Stimulated activated CD4-positive, alpha-beta T cell treated with anti-CD3 and anti-CD28 coated beads, Interleukin-1b, Interleukin-23, amount 100 ng/mL, for 24 hours (primary cell): ENCODE measurements around the gene WDR18.

Experiments
- DNase-seq, 4 experiments: peaks; one replicate each; pipeline ENCODE4 v3.0.0-alpha.2; 2020; ENCODE audit warnings: low read depth in 4 of 4, low spot score in 1 of 4

WDR18 gene

DNA sequence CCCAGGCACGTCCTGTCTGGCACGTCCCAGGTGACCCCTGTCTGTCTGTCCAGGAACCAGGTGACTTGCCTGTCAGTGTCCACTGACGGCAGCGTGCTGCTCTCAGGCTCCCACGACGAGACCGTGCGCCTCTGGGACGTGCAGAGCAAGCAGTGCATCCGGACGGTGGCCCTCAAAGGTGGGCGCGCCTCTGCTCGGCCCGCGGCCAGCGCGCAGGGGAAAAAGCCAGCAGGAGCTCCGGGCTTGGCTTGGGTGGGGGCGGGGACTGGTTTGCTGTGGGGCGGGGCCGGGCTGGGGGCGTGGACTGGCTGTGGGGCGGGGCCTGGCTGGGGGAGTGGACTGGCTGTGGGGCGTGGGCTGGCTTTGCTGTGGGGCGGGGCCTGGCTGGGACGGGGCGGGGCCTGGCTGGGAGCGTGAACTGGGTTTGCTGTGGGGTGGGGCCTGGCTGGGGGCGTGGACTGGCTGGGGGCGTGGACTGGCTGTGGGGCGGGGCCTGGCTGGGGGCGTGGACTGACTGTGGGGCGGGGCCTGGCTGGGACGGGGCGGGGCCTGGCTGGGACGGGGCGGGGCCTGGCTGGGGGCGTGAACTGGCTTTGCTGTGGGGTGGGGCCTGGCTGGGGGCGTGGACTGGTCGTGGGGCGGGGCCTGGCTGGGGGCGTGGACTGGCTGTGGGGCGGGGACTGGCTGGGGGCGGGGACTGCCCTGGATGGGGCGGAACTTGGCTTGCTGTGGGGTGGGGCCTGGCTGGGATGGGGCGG is 7.2 kb downstream of the WDR18 start:
- DNase-seq: peak in 3 of 4 experiments; percentile 44 to 59 (median 58)

DNA sequence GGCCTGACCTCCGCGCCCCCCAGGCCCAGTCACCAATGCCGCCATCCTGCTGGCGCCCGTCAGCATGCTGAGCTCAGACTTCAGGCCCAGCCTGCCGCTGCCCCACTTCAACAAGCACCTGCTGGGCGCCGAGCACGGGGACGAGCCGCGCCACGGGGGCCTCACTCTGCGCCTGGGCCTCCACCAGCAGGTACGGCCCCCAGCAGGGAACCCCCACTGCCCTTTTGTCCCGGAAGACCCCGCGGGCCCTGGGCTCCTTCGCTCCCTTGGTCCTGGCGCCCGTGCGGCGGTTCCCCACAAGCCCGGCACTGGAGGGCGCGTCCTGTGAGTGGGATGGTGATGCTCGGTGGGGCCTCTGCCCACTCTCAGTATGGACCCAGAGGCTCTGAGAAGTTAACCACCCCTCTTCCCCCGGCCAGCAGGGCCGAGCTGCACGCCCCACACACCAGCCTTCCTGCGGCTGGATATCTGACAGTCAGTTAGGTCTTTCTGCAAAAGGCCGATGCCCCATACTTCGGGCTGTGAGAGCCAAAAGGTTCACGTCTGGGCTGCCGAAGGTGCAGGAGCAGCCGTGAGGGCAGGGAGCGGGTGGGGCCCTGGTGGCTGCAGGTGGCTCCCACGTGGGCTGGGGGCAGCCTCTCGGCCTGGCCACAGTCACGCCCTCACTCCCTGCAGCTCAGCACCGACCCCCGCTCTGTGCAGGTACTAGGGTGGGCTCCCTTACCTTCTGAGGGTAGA is 8.0 kb downstream of the WDR18 start:
- DNase-seq: no peak

- no peak for DNase-seq
Observed at GRCh38 chr19:992670-993055, 8.5 kb downstream of the WDR18 start.

GRCh38 chr19:993361-993830 is 9.3 kb downstream of the WDR18 start:
- no peak for DNase-seq

GRCh38 chr19:993831-994393 is 9.8 kb downstream of the WDR18 start:
- DNase-seq: no peak

GRCh38 chr19:994516-994915 is 10.4 kb downstream of the WDR18 start:
- DNase-seq: no peak

GRCh38 chr19:995051-995827 is 11.1 kb downstream of the WDR18 start:
- no peak for DNase-seq

DNA sequence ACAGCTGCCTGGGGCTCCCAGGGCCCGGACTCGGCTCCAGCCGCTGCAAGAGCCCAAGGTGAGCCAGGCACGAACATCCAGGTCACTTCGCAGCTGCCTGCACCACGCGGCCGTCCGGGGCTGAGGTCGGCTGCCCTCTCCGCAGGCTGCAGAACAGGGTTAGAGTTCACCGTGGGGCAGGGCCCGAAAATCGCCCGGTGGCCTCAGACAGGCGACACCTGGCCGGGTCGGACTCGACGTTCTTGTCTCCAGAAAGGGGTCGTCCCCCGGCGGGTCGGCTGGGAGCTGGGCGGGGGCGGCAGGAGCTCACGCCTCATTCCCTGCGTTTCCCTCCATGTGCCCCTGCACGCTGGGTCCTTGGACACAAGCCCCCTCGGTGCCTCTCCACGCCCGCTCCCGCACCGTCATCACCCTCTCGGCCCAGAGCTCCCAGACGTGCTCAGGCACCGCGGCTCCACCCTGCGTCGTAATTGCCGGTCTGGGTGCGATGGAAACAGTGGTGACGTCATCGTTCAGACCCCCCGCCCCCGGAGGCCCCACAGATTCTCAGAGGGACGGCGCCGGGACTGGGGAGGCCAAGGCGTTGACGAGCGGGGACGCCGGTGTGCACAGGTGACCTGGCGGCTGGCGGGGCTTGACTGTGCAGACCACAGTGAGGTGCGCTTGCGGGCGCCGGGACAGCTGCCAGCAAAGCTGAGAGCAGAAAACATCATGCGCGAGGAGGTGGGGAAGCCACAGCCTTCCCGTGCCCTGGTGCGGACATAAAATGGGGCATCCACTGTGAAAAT is 12.1 kb downstream of the WDR18 start:
- peak in 2 of 4 experiments; percentile 34 to 54 for DNase-seq

DNA sequence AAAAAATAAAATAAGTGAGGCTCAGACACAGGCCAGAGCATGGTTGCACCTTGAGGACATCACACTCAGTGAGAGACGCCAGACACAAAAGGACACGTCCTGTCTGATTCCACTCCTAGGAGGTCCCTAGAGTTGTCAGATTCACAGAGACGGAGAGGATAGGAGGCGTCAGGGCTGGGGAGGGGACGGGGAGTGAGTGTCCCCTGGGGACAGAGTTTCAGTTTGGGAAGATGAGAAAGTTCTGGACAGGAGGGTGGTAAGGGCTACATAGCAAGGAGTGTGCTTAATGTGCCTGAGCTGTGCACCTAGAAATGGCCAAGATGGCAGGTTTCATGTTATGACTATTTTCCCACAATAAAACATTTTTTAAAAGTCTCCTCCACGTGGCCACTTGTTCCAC is 13.9 kb downstream of the WDR18 start:
- DNase-seq: no peak

- DNase-seq: no peak
Observed at GRCh38 chr19:999379-999719, 15.2 kb downstream of the WDR18 start.

DNA sequence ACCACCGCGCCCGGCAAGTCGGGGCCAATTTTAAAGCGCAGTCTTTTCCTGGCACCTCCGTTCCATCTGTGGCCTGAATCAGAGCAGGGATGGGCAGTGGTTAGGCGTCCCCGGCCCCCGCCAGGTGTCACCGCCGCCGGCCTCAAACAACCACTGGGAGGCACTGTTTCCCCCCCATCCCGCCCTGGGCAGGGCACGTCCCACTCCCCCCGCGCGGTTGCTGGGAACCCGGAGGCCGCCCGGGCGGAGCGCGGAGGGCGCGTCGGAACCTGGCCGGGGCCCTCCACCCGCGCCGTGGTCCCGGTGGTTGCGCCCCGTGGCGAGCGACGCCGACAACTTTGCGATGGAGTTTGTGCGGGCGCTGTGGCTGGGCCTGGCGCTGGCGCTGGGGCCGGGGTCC is 15.9 kb downstream of the WDR18 start, which contains the start of gene GRIN3B:
Gene GRIN3B, plus strand, starts transcription at position 325 of the 400 bp plus-strand sequence. Its CDS starts 19 bp downstream, at position 344.
- DNase-seq: peak in 2 of 4 experiments; percentile 42 to 69

DNA sequence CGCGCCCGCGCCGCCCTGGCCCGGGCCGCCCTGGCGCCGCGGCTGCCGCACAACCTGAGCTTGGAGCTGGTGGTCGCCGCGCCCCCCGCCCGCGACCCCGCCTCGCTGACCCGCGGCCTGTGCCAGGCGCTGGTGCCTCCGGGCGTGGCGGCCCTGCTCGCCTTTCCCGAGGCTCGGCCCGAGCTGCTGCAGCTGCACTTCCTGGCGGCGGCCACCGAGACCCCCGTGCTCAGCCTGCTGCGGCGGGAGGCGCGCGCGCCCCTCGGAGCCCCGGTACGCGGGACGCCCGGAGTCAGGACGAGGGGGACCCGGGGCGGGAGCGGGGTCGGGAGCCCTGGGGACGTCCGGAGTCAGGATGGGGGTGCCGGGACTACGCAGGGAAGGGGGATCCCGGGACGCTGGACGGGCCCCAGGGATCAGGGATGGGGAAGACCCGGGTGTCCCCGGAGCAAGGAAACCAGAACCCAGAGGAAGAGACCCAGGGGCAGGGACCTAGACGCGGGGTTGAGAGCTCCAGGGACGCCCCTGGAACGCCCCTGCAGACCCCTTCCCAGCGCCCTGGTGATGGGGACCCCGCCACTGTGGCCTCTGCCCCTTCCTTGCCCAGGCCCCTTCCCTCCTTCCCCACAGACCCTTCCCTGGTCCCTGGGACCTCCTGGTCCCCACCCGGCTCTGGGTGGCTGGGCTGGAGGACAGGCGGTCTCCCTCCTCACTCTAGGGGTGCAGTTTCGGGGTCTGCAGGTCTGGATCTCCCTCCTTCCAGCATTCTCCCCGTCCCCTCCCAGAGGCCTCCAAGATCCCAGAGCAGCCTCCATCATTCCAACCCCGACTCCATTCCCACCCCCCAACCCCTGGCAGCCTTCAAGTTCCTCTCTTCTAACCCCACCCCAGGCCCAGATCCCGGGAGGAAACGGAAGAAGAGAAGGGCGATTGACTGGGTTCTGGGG is 16.7 kb downstream of the WDR18 start:
- no peak for DNase-seq

- peak in 3 of 4 experiments; percentile 56 to 64 (median 57) for DNase-seq
Observed at GRCh38 chr19:1001538-1002166, 17.5 kb downstream of the WDR18 start.

DNA sequence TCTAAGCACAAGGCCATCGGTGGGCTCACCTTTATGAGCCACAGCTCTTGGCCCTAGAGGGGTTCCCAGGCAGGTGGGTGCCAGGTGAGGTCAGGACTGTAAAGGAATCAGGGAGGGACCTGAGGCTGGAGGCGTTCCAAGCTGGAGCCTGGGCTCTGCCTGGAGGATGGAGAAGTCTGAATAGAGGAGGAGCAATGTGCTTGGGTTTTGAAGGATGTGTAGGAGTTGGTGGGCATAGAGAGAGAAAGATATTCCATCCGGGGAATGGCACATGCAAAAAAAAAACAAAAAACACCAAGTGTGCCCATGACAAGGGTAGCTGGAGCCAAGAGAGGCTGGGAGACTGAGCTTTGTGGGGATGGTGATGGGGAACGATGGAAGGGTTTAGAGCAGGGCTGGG is 18.5 kb downstream of the WDR18 start:
- no peak for DNase-seq

DNA sequence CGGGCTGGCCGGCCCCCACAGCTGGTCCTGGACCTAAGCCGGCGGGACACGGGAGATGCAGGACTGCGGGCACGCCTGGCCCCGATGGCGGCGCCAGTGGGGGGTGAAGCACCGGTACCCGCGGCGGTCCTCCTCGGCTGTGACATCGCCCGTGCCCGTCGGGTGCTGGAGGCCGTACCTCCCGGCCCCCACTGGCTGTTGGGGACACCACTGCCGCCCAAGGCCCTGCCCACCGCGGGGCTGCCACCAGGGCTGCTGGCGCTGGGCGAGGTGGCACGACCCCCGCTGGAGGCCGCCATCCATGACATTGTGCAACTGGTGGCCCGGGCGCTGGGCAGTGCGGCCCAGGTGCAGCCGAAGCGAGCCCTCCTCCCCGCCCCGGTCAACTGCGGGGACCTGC is 19.1 kb downstream of the WDR18 start:
- no peak for DNase-seq

DNA sequence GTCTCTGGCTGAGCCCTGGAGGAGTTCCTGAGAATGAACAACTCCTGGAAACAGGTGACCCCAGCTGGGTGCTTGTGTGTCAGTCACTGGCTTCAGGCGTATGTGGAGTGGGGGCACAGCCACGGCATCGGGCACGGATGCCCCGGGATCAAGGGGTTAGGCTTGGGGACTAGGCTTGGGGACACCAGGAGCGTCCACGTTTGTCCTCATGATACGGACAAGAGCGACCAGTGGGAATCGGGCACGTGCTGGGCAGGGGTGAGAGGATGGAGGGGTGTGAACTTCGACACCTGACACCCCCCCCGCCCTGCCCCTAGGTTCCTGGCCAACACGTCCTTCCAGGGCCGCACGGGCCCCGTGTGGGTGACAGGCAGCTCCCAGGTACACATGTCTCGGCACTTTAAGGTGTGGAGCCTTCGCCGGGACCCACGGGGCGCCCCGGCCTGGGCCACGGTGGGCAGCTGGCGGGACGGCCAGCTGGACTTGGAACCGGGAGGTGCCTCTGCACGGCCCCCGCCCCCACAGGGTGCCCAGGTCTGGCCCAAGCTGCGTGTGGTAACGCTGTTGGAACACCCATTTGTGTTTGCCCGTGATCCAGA is 20.2 kb downstream of the WDR18 start:
- no peak for DNase-seq

DNA sequence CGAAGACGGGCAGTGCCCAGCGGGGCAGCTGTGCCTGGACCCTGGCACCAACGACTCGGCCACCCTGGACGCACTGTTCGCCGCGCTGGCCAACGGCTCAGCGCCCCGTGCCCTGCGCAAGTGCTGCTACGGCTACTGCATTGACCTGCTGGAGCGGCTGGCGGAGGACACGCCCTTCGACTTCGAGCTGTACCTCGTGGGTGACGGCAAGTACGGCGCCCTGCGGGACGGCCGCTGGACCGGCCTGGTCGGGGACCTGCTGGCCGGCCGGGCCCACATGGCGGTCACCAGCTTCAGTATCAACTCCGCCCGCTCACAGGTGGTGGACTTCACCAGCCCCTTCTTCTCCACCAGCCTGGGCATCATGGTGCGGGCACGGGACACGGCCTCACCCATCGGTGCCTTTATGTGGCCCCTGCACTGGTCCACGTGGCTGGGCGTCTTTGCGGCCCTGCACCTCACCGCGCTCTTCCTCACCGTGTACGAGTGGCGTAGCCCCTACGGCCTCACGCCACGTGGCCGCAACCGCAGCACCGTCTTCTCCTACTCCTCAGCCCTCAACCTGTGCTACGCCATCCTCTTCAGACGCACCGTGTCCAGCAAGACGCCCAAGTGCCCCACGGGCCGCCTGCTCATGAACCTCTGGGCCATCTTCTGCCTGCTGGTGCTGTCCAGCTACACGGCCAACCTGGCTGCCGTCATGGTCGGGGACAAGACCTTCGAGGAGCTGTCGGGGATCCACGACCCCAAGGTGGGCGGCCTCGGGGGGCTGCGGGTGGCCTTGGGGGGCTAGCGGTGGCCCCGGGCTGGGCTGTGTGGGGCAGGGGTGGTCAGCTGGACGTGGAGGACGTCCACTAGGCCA is 20.9 kb downstream of the WDR18 start:
- no peak for DNase-seq
